IMR-90 (cell line): ENCODE data around the gene DDHD1. TPM values are rescaled to one million over a fixed set of nuclear protein-coding genes. Genes with fewer than 3 reads are reported as not detected.

Experiments
- ATAC-seq: fragments of 200-7000 bp; cut with Tn5 transposase; 2 replicates; pipeline ENCODE4 v1.9.1; 2020; ENCODE audit warnings: low read depth, mild to moderate bottlenecking, moderate library complexity
- BruUV-seq: library from RNA; stranded (reverse); fragments of 400-500 nt; replicated peaks from 2 replicates; lab custom pipeline; 2021; lab: Mats Ljungman, UMichigan
- CTCF ChIA-PET: fragments of 300-600 bp; formaldehyde crosslinking; extraction: SDS; loops from one replicate; lab custom pipeline; 2021; ENCODE audit warnings: antibody characterized with exemption; lab: Yijun Ruan, JAX
- POLR2A ChIA-PET: fragments of 300-600 bp; sonication (Branson Sonifier 250); formaldehyde crosslinking; loops from one replicate; lab custom pipeline; 2022; ENCODE audit warnings: antibody characterized with exemption; ENCODE audit not compliant: unreplicated experiment; lab: Charles Lee
- DNase-seq: peaks from one replicate; pipeline ENCODE4 v3.0.0; 2013
- H2AFZ ChIP-seq: replicated peaks from 2 replicates; pipeline ENCODE3; 2013; ENCODE audit warnings: low read length, mild to moderate bottlenecking; ENCODE audit not compliant: poor library complexity
- H2AK5ac ChIP-seq: 2 replicates; pipeline ENCODE4 v1.6.1; 2013; ENCODE audit warnings: low read depth, low read length, inconsistent platforms
- H2AK9ac ChIP-seq: replicated peaks from 2 replicates; pipeline ENCODE3; 2013; ENCODE audit warnings: mild to moderate bottlenecking, low read depth, low read length, moderate library complexity; ENCODE audit not compliant: poor library complexity
- H2BK120ac ChIP-seq: 2 replicates; pipeline ENCODE4 v1.6.1; 2013; ENCODE audit warnings: low read depth, low read length, inconsistent platforms
- H2BK15ac ChIP-seq: 3 replicates; pipeline ENCODE4 v1.6.1; 2013; ENCODE audit warnings: low read depth, low read length, inconsistent platforms
- H2BK20ac ChIP-seq: 2 replicates; pipeline ENCODE4 v1.6.1; 2013; ENCODE audit warnings: low read depth, mild to moderate bottlenecking, inconsistent platforms, low read length, moderate library complexity
- H2BK5ac ChIP-seq: 2 replicates; pipeline ENCODE4 v1.6.1; 2013; ENCODE audit warnings: mild to moderate bottlenecking, low read depth, low read length, inconsistent platforms; ENCODE audit not compliant: poor library complexity, severe bottlenecking
- H3K14ac ChIP-seq: replicated peaks from 2 replicates; pipeline ENCODE4 v1.6.1; 2013; ENCODE audit warnings: low read depth, low read length, inconsistent platforms
- H3K18ac ChIP-seq: 2 replicates; pipeline ENCODE4 v1.6.1; 2013; ENCODE audit warnings: low read depth, low read length, control low read depth
- H3K23ac ChIP-seq: 2 replicates; pipeline ENCODE4 v1.6.1; 2013; ENCODE audit warnings: low read depth, low read length, inconsistent platforms
- H3K27ac ChIP-seq: 2 replicates; pipeline ENCODE4 v1.5.1; 2013; ENCODE audit warnings: mild to moderate bottlenecking, control low read depth, low read length; ENCODE audit not compliant: insufficient read depth
- H3K27me3 ChIP-seq: 2 replicates; pipeline ENCODE4 v1.6.1; 2013; ENCODE audit warnings: low read length; ENCODE audit not compliant: control insufficient read depth, insufficient read depth
- H3K36me3 ChIP-seq: 2 replicates; pipeline ENCODE4 v1.6.1; 2013; ENCODE audit warnings: low read length, mixed read lengths; ENCODE audit not compliant: control insufficient read depth, insufficient read depth
- H3K4ac ChIP-seq: 2 replicates; pipeline ENCODE4 v1.6.1; 2013; ENCODE audit warnings: low read depth, low read length, inconsistent platforms
- H3K4me1 ChIP-seq: 2 replicates; pipeline ENCODE4 v1.6.1; 2013; ENCODE audit warnings: low read length, mixed read lengths; ENCODE audit not compliant: control insufficient read depth, insufficient read depth
- H3K4me2 ChIP-seq: 2 replicates; pipeline ENCODE4 v1.6.1; 2013; ENCODE audit warnings: low read depth, mild to moderate bottlenecking, control low read depth, low read length, moderate library complexity
- H3K4me3 ChIP-seq: 2 replicates; pipeline ENCODE4 v1.5.1; 2013; ENCODE audit warnings: low read depth, mild to moderate bottlenecking, control low read depth, low read length, moderate library complexity; ENCODE audit not compliant: insufficient read depth
- H3K56ac ChIP-seq: 2 replicates; pipeline ENCODE4 v1.6.1; 2013; ENCODE audit warnings: low read length, inconsistent platforms; ENCODE audit not compliant: insufficient read depth; ENCODE audit errors: extremely low read depth
- H3K79me1 ChIP-seq, 2 experiments: 2 replicates each; pipeline ENCODE4 v1.6.1; 2013; ENCODE audit warnings: low read length in 2 of 2, inconsistent platforms in 1 of 2, low read depth in 1 of 2
- H3K9ac ChIP-seq: 2 replicates; pipeline ENCODE4 v1.6.1; 2013; ENCODE audit warnings: low read depth, low read length, control low read depth
- H3K9me1 ChIP-seq: 2 replicates; pipeline ENCODE4 v1.6.1; 2013; ENCODE audit warnings: low read length, inconsistent platforms; ENCODE audit not compliant: insufficient read depth
- H3K9me3 ChIP-seq: 2 replicates; pipeline ENCODE4 v1.6.1; 2013; ENCODE audit warnings: low read length; ENCODE audit not compliant: control insufficient read depth, insufficient read depth
- H4K20me1 ChIP-seq: 2 replicates; pipeline ENCODE4 v1.6.1; 2013; ENCODE audit warnings: low read length, inconsistent platforms; ENCODE audit not compliant: insufficient read depth
- H4K5ac ChIP-seq: 2 replicates; pipeline ENCODE4 v1.6.1; 2013; ENCODE audit warnings: mild to moderate bottlenecking, low read depth, low read length, control low read depth
- H4K8ac ChIP-seq, 2 experiments: 2 replicates each; pipeline ENCODE4 v1.6.1; 2013; ENCODE audit warnings: low read depth in 2 of 2, low read length in 2 of 2, control low read depth in 1 of 2, inconsistent platforms in 1 of 2
- H4K91ac ChIP-seq: 2 replicates; pipeline ENCODE4 v1.6.1; 2013; ENCODE audit warnings: low read depth, low read length, inconsistent platforms; ENCODE audit not compliant: insufficient read depth
- RAD21 ChIP-seq: IDR thresholded peaks from 2 replicates; pipeline ENCODE4 v1.6.1; 2012; ENCODE audit warnings: low read length, improper control_type of control experiment
- RCOR1 ChIP-seq: IDR thresholded peaks from 2 replicates; pipeline ENCODE4 v1.6.1; 2012; ENCODE audit warnings: mild to moderate bottlenecking, low read length, improper control_type of control experiment; ENCODE audit not compliant: insufficient replicate concordance
- SMC3 ChIP-seq: fragments of 150-350 bp; IDR thresholded peaks from 2 replicates; pipeline ENCODE4 v1.6.1; 2016; ENCODE audit warnings: low read depth, mild to moderate bottlenecking, antibody characterized with exemption, low read length, moderate library complexity
- WGBS, 2 experiments: methylation state at CpG; one replicate each; pipeline versions ENCODE4 v1.1.5 to v1.1.7; 2013; ENCODE audit warnings: missing lambda C conversion rate in 2 of 2; ENCODE audit not compliant: insufficient read length in 1 of 2; ENCODE audit errors: extremely low coverage in 2 of 2; 5-methylcytosine and 5-hydroxymethylcytosine counted together
- dilution Hi-C: fragments of 300-500 bp; cut with HindIII; formaldehyde crosslinking; loops from one replicate; pipeline ENCODE4 v1.14.3; 2018; ENCODE audit warnings: low sequenced_read_pairs; ENCODE audit not compliant: unreplicated experiment
- in situ Hi-C: fragments of 300-500 bp; cut with MboI; formaldehyde crosslinking; loops from 3 replicates; pipeline ENCODE4 v1.14.3; 2019; ENCODE audit warnings: low sequenced_read_pairs, inconsistent platforms, mixed read lengths
- intact Hi-C: fragments of 100-400 bp; cut with micrococcal nuclease; formaldehyde crosslinking; loops from 2 replicates; pipeline ENCODE4 v1.10.0; 2022
- polyA plus RNA-seq, 3 experiments: library from polyadenylated mRNA; depleted of rRNA; stranded (reverse); fragments of >200 nt; gene quantifications; 2 replicates each; pipeline ENCODE4 v1.2.3, GENCODE V29; 2012; ENCODE audit warnings: low replicate concordance in 1 of 3
- total RNA-seq: library from RNA; depleted of rRNA; stranded (reverse); fragments of >200 nt; gene quantifications from 2 replicates; pipeline ENCODE4 v1.2.3, GENCODE V29; 2012
- TF ChIP-seq, protein P1 (sequence below): conservative IDR thresholded peaks from 2 replicates; pipeline ENCODE4 v1.5.1; 2012; ENCODE audit warnings: mild to moderate bottlenecking, low read depth, low read length, improper control_type of control experiment

Gene DDHD1
- total and polyA plus RNA-seq, 2 of the 4 experiments (the other 2 are of a cell fraction) = 4.5 to 9.0 TPM

DNA sequence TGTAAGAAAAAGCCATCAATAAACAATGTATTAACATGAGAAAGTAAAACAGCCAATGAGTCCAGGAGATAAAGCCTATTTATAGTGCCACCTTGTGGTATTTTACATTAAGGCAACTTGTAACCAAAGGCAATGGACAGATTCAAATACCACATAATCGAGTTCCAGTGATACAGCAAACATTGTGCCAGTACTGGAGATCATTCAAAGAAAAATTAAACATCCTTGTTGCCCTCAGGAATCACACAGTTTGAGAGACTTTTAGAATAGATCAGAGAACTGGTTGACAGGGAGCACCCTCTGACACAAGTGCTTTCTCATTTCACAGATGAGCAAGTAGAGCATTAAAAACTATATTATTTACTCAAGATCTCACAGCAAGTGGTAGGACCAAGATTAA lies 98.1 kb downstream of the DDHD1 start:
- H2BK20ac ChIP-seq = peak overlapping the region; percentile 67; the same call in 1 of the 2 replicates
- DNase-seq = peak; percentile 72
- WGBS, 2 experiments = no CpG with 5 or more reads among the region's 1 CpG
- no peak overlapping the region for H2BK15ac ChIP-seq
- ChIA-PET POLR2A (interaction anchor here (0.6 kb wide), 1 partner anchor 145 kb away, joined by 3 read pairs; no protein-coding TSS in a partner anchor), CTCF (interaction anchor here (0.6 to 1.0 kb wide), 3 partner anchors 12 to 241 kb away, joined by 3 read pairs; no protein-coding TSS in a partner anchor)
- peaks cover 2% of the 10 kb centered on the region; the same call in 1 of the 2 replicates for H3K36me3 ChIP-seq
- H3K4me3 ChIP-seq = no peak overlapping the region
- H3K4me2 ChIP-seq = no peak overlapping the region
- BruUV-seq = no TSS peak
- H3K9ac ChIP-seq = no peak overlapping the region; the same call in 1 of the 2 replicates
- peak overlapping the region; percentile 37; the same call in 1 of the 2 replicates for H3K4ac ChIP-seq
- H2BK5ac ChIP-seq = no peak overlapping the region
- H4K20me1 ChIP-seq = no peaks in the 10 kb centered on the region
- no peak overlapping the region for H4K91ac ChIP-seq
- H3K18ac ChIP-seq = no peak overlapping the region
- H3K23ac ChIP-seq = no peak overlapping the region
- no peak overlapping the region for H2AK9ac ChIP-seq
- no peaks in the 10 kb centered on the region for H3K9me1 ChIP-seq
- H3K4me1 ChIP-seq = peaks cover 3% of the 10 kb centered on the region
- no peak overlapping the region for H3K27ac ChIP-seq
- no peaks in the 10 kb centered on the region for H3K27me3 ChIP-seq
- no peak overlapping the region for H3K56ac ChIP-seq
- peaks cover 0 to 4% of the 10 kb centered on the region in 2 experiments; a peak in 2 of 4 replicates for H3K79me1 ChIP-seq
- in situ Hi-C loops = loop anchor here (5.0 kb wide), 1 partner anchor 233 kb away; no protein-coding TSS in a partner anchor
- peak; percentile 95 for ATAC-seq
- no peak overlapping the region for H2AFZ ChIP-seq
- dilution Hi-C loops = no loop called here
- H3K9me3 ChIP-seq = no peaks in the 10 kb centered on the region
- intact Hi-C loops = loop anchor here (1.0 to 2.0 kb wide), 3 partner anchors 103 to 232 kb away; no protein-coding TSS in a partner anchor
- peak overlapping the region in 1 of 2 experiments; percentile 68; a peak in 1 of 4 replicates for H4K8ac ChIP-seq
- no peak overlapping the region for H4K5ac ChIP-seq
- H3K14ac ChIP-seq = peak overlapping the region; percentile 53; the same call in 1 of the 2 replicates
- peak overlapping the region; percentile 64; the same call in 1 of the 2 replicates for H2BK120ac ChIP-seq
- TF ChIP-seq, protein P1, sequence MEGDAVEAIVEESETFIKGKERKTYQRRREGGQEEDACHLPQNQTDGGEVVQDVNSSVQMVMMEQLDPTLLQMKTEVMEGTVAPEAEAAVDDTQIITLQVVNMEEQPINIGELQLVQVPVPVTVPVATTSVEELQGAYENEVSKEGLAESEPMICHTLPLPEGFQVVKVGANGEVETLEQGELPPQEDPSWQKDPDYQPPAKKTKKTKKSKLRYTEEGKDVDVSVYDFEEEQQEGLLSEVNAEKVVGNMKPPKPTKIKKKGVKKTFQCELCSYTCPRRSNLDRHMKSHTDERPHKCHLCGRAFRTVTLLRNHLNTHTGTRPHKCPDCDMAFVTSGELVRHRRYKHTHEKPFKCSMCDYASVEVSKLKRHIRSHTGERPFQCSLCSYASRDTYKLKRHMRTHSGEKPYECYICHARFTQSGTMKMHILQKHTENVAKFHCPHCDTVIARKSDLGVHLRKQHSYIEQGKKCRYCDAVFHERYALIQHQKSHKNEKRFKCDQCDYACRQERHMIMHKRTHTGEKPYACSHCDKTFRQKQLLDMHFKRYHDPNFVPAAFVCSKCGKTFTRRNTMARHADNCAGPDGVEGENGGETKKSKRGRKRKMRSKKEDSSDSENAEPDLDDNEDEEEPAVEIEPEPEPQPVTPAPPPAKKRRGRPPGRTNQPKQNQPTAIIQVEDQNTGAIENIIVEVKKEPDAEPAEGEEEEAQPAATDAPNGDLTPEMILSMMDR = peak; percentile 80
- no peak for TF ChIP-seq RCOR1
- TF ChIP-seq RAD21 = peak; percentile 90
- peak; percentile 89 for TF ChIP-seq SMC3
- peak overlapping the region; percentile 59; the same call in 1 of the 2 replicates for H2AK5ac ChIP-seq
